HepG2 (cell line): Measurements from ENCODE around the gene DDC. TPM values are rescaled to one million over a fixed set of nuclear protein-coding genes. Genes with fewer than 3 reads are reported as not detected.
A peak's percentile ranks its signal among the peaks of the same experiment; 100 is the strongest.

Experiments used
- AGO1 ChIP-seq: fragments of 200-400 bp; formaldehyde crosslinking; IDR thresholded peaks from 2 replicates; pipeline ENCODE4 v1.6.1; 2017; ENCODE audit warnings: mild to moderate bottlenecking, low read depth, low read length, moderate library complexity; ENCODE audit not compliant: poor library complexity, severe bottlenecking
- ATF7 ChIP-seq, 2 experiments: fragments of 450-650 bp in 1 of 2; sonication (generic) in 1 of 2; formaldehyde crosslinking in 1 of 2; IDR thresholded peaks; 2 replicates each; pipeline versions ENCODE4 v1.4.0 to v1.6.1; 2016 to 2020; ENCODE audit warnings: antibody characterized with exemption in 1 of 2, mild to moderate bottlenecking in 1 of 2, missing genetic modification reagents in 1 of 2
- DRAP1 ChIP-seq: IDR thresholded peaks from 2 replicates; pipeline ENCODE4 v1.6.1; 2016; ENCODE audit warnings: missing genetic modification reagents, missing compliant biosample characterization
- ELF3 ChIP-seq: IDR thresholded peaks from 2 replicates; pipeline ENCODE4 v1.6.1; 2016; ENCODE audit warnings: missing genetic modification reagents, missing compliant biosample characterization
- ETV5 ChIP-seq: IDR thresholded peaks from 2 replicates; pipeline ENCODE4 v1.6.1; 2018; ENCODE audit warnings: missing biosample characterization, missing genetic modification reagents, inconsistent platforms, borderline replicate concordance
- ETV6 ChIP-seq: sonication (generic); formaldehyde crosslinking; conservative IDR thresholded peaks from 2 replicates; pipeline ENCODE4 v1.4.0; 2020; ENCODE audit warnings: missing genetic modification reagents
- FOSL2 ChIP-seq: sonication (generic); formaldehyde crosslinking; IDR thresholded peaks from 2 replicates; pipeline ENCODE4 v1.4.0; 2020; ENCODE audit warnings: missing genetic modification reagents
- FOXM1 ChIP-seq: sonication (generic); formaldehyde crosslinking; IDR thresholded peaks from 2 replicates; pipeline ENCODE4 v1.5.0; 2020; ENCODE audit warnings: missing genetic modification reagents
- HCFC1 ChIP-seq: fragments of 150-350 bp; IDR thresholded peaks from 2 replicates; pipeline ENCODE4 v1.6.1; 2014; ENCODE audit warnings: low read depth, low read length
- MEIS1 ChIP-seq: sonication (generic); formaldehyde crosslinking; IDR thresholded peaks from 2 replicates; pipeline ENCODE4 v1.9.0; 2021; ENCODE audit warnings: mild to moderate bottlenecking, missing genetic modification reagents, moderate library complexity, borderline replicate concordance
- PHB2 ChIP-seq: fragments of 450-650 bp; IDR thresholded peaks from 2 replicates; pipeline ENCODE4 v1.6.1; 2018; ENCODE audit not compliant: partially characterized antibody
- RELA ChIP-seq: sonication (generic); formaldehyde crosslinking; IDR thresholded peaks from 2 replicates; pipeline ENCODE4 v1.4.0; 2020; ENCODE audit warnings: missing genetic modification reagents
- THYN1 ChIP-seq: sonication (generic); formaldehyde crosslinking; IDR thresholded peaks from 2 replicates; pipeline ENCODE4 v1.8.1; 2023; ENCODE audit warnings: low read depth, mild to moderate bottlenecking, moderate library complexity, missing genetic modification reagents, borderline replicate concordance
- U2AF2 ChIP-seq: fragments of 200-400 bp; formaldehyde crosslinking; IDR thresholded peaks from 2 replicates; pipeline ENCODE4 v1.6.1; 2017; ENCODE audit warnings: low read depth, mild to moderate bottlenecking, low read length
- ZNF10 ChIP-seq: sonication (generic); formaldehyde crosslinking; IDR thresholded peaks from 2 replicates; pipeline ENCODE4 v1.4.0; 2020; ENCODE audit warnings: mild to moderate bottlenecking, low read depth, missing genetic modification reagents, borderline replicate concordance
- ZNF30 ChIP-seq: sonication (generic); formaldehyde crosslinking; IDR thresholded peaks from 2 replicates; pipeline ENCODE4 v1.5.0; 2020; ENCODE audit warnings: mild to moderate bottlenecking, missing genetic modification reagents
- ZNF530 ChIP-seq: sonication (generic); formaldehyde crosslinking; IDR thresholded peaks from 2 replicates; pipeline ENCODE4 v1.5.0; 2020; ENCODE audit warnings: low read depth, mild to moderate bottlenecking, missing genetic modification reagents
- ZNF557 ChIP-seq: sonication (generic); formaldehyde crosslinking; IDR thresholded peaks from 2 replicates; pipeline ENCODE4 v1.4.0; 2020; ENCODE audit warnings: missing genetic modification reagents
- ZNF776 ChIP-seq: sonication (generic); formaldehyde crosslinking; IDR thresholded peaks from 2 replicates; pipeline ENCODE4 v1.4.0; 2020; ENCODE audit warnings: mild to moderate bottlenecking, missing genetic modification reagents
- polyA plus RNA-seq, 8 experiments: library from polyadenylated mRNA; depleted of rRNA in 3 of 8; stranded (reverse) in 7 of 8; unstranded in 1 of 8; fragments of >200 nt; fragmentation: Illumina TruSeq in 4 of 8; extraction: Trizol in 4 of 8; gene quantifications; 2 replicates each; pipeline versions ENCODE4 v1.2.1 to v1.2.3, GENCODE V29; 2011 to 2016; ENCODE audit warnings: low read depth in 4 of 8, missing spikeins in 1 of 8, mixed read lengths in 1 of 8; ENCODE audit not compliant: insufficient read depth in 1 of 8
- total RNA-seq, 5 experiments: library from RNA; depleted of rRNA; stranded (reverse); fragments of >200 nt; fragmentation: Illumina TruSeq; extraction: Trizol; gene quantifications; 2 replicates each; pipeline ENCODE4 v1.2.3, GENCODE V29; 2016; ENCODE audit warnings: low read depth in 1 of 5
- TF ChIP-seq, protein P1 (sequence below): sonication (generic); formaldehyde crosslinking; IDR thresholded peaks from 2 replicates; pipeline ENCODE4 v1.4.0; 2020; ENCODE audit warnings: low read depth, missing genetic modification reagents
- TF ChIP-seq, protein P2 (sequence below): IDR thresholded peaks from 2 replicates; pipeline ENCODE4 v1.6.1; 2016; ENCODE audit warnings: low read depth, missing genetic modification reagents, missing compliant biosample characterization

Gene DDC
- total and polyA plus RNA-seq, 2 of the 13 experiments (the other 11 are each of a cell fraction or from before 2014, with no cell fraction given): 11.7 to 93.3 TPM

DNA sequence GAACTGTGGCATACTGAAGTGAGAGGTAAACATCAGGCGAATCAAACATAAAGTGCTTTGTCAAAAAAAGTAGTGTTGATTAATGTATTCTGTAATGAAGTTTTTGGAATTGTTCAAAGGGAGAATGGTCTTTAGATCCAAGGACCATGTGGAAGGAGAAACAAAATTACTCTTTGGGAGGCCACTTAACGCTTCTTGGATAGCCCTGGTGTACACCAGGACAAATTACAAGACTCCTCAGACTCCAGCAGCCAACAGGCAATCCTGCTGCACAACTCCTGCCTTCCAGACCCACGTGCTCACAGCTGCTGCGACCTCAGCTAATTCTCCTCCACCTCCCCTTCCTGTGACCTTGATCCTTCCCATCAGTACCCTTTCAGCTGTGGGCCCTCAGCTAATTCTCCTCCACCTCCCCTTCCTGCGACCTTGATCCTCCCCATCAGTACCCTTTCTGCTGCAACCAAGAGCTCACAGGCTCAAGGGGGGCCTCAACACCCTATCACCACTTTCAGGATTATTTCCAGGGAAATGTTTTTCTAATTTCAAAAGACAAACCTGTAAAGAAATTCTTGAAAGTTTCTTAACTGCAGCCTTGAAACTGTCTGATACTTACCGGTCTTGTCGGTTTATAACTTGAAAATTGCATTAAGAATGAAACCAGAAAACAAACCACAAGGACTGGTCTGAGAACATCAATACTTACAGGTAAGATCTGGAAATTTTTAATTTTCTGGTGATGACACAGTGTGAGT, 29.7 kb upstream of the DDC start (continued):
- TF ChIP-seq AGO1 (no peak), ETV6 (CRISPR knock-in tag) (no peak), ATF7 (IDR thresholded peaks at IDR 0.05) (no peak), ATF7 (CRISPR knock-in tag; IDR thresholded peaks at IDR 0.05) (no peak), ZNF530 (CRISPR knock-in tag) (no peak), MEIS1 (peak; percentile 39; the same call in 1 of the 2 replicates), ELF3 (CRISPR knock-in tag) (peak; percentile 37; the same call in 1 of the 2 replicates), PHB2 (no peak), RELA (no peak), DRAP1 (no peak), ETV5 (CRISPR knock-in tag) (peak; percentile 54; the same call in 1 of the 2 replicates), FOSL2 (no peak), U2AF2 (no peak), ZNF776 (CRISPR knock-in tag) (no peak), ZNF10 (no peak), ZNF30 (CRISPR knock-in tag) (no peak), THYN1 (no peak), HCFC1 (no peak), ZNF557 (CRISPR knock-in tag) (0 out of 2 replicates have a peak, but pooled peaks have one; percentile 55), FOXM1 (CRISPR knock-in tag) (no peak)
- TF ChIP-seq, protein P1, sequence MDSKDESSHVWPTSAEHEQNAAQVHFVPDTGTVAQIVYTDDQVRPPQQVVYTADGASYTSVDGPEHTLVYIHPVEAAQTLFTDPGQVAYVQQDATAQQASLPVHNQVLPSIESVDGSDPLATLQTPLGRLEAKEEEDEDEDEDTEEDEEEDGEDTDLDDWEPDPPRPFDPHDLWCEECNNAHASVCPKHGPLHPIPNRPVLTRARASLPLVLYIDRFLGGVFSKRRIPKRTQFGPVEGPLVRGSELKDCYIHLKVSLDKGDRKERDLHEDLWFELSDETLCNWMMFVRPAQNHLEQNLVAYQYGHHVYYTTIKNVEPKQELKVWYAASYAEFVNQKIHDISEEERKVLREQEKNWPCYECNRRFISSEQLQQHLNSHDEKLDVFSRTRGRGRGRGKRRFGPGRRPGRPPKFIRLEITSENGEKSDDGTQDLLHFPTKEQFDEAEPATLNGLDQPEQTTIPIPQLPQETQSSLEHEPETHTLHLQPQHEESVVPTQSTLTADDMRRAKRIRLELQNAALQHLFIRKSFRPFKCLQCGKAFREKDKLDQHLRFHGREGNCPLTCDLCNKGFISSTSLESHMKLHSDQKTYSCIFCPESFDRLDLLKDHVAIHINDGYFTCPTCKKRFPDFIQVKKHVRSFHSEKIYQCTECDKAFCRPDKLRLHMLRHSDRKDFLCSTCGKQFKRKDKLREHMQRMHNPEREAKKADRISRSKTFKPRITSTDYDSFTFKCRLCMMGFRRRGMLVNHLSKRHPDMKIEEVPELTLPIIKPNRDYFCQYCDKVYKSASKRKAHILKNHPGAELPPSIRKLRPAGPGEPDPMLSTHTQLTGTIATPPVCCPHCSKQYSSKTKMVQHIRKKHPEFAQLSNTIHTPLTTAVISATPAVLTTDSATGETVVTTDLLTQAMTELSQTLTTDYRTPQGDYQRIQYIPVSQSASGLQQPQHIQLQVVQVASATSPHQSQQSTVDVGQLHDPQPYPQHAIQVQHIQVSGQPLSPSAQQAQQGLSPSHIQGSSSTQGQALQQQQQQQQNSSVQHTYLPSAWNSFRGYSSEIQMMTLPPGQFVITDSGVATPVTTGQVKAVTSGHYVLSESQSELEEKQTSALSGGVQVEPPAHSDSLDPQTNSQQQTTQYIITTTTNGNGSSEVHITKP (CRISPR knock-in tag): 0 out of 2 replicates have a peak, but pooled peaks have one; percentile 18
- TF ChIP-seq, protein P2, sequence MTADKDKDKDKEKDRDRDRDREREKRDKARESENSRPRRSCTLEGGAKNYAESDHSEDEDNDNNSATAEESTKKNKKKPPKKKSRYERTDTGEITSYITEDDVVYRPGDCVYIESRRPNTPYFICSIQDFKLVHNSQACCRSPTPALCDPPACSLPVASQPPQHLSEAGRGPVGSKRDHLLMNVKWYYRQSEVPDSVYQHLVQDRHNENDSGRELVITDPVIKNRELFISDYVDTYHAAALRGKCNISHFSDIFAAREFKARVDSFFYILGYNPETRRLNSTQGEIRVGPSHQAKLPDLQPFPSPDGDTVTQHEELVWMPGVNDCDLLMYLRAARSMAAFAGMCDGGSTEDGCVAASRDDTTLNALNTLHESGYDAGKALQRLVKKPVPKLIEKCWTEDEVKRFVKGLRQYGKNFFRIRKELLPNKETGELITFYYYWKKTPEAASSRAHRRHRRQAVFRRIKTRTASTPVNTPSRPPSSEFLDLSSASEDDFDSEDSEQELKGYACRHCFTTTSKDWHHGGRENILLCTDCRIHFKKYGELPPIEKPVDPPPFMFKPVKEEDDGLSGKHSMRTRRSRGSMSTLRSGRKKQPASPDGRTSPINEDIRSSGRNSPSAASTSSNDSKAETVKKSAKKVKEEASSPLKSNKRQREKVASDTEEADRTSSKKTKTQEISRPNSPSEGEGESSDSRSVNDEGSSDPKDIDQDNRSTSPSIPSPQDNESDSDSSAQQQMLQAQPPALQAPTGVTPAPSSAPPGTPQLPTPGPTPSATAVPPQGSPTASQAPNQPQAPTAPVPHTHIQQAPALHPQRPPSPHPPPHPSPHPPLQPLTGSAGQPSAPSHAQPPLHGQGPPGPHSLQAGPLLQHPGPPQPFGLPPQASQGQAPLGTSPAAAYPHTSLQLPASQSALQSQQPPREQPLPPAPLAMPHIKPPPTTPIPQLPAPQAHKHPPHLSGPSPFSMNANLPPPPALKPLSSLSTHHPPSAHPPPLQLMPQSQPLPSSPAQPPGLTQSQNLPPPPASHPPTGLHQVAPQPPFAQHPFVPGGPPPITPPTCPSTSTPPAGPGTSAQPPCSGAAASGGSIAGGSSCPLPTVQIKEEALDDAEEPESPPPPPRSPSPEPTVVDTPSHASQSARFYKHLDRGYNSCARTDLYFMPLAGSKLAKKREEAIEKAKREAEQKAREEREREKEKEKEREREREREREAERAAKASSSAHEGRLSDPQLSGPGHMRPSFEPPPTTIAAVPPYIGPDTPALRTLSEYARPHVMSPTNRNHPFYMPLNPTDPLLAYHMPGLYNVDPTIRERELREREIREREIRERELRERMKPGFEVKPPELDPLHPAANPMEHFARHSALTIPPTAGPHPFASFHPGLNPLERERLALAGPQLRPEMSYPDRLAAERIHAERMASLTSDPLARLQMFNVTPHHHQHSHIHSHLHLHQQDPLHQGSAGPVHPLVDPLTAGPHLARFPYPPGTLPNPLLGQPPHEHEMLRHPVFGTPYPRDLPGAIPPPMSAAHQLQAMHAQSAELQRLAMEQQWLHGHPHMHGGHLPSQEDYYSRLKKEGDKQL (CRISPR knock-in tag): no peak
